GM12874 (cell line): ENCODE results near the gene ADORA2B.

ENCODE experiments used
- TF ChIP-seq, protein P1 (sequence below): IDR thresholded peaks from 2 replicates; pipeline ENCODE4 v1.5.1; 2011; ENCODE audit warnings: low read depth, mild to moderate bottlenecking, control low read depth, low read length, moderate library complexity; ENCODE audit not compliant: insufficient read depth

Gene ADORA2B

DNA sequence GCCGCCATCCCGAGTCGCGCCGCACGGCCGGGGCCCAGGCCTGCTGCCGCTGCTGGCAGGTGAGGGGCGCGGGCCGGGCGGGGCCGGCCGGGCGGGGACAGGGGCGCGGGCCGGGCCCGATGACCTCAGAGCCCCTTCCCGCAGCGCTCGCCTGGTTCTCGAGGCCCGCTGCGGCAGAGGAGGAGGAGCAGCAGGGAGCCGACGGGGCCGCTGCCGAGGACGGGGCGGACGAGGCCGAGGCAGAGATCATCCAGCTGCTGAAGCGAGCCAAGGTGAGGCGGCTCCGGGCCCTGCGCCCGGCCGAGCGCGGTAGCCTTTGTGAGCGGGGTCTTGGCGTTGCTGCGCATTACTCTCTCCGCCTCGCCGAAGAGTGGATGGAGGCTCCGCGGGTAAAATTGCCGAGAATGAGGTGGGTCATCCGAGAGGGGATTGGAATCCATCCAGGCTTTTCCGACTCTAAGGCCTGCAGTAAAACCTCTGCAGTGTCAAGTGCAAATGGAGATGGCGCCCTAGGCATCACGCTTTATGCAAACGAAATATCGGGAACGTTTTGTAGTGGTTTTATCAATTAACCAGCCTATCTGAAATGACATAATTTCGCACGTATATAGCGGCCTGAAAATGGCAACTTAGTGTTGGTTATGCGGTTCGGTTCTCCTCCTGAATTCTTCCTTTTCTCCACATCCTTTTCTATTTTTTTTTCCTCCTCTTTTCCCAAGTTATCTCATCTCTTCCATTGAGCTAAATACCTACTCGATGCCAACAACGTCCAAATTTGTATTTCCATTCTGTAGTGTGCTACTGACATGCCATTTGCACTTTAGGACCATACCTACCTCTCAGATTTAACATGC lies 55.3 kb downstream of the ADORA2B start:
- TF ChIP-seq, protein P1, sequence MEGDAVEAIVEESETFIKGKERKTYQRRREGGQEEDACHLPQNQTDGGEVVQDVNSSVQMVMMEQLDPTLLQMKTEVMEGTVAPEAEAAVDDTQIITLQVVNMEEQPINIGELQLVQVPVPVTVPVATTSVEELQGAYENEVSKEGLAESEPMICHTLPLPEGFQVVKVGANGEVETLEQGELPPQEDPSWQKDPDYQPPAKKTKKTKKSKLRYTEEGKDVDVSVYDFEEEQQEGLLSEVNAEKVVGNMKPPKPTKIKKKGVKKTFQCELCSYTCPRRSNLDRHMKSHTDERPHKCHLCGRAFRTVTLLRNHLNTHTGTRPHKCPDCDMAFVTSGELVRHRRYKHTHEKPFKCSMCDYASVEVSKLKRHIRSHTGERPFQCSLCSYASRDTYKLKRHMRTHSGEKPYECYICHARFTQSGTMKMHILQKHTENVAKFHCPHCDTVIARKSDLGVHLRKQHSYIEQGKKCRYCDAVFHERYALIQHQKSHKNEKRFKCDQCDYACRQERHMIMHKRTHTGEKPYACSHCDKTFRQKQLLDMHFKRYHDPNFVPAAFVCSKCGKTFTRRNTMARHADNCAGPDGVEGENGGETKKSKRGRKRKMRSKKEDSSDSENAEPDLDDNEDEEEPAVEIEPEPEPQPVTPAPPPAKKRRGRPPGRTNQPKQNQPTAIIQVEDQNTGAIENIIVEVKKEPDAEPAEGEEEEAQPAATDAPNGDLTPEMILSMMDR: no peak

DNA sequence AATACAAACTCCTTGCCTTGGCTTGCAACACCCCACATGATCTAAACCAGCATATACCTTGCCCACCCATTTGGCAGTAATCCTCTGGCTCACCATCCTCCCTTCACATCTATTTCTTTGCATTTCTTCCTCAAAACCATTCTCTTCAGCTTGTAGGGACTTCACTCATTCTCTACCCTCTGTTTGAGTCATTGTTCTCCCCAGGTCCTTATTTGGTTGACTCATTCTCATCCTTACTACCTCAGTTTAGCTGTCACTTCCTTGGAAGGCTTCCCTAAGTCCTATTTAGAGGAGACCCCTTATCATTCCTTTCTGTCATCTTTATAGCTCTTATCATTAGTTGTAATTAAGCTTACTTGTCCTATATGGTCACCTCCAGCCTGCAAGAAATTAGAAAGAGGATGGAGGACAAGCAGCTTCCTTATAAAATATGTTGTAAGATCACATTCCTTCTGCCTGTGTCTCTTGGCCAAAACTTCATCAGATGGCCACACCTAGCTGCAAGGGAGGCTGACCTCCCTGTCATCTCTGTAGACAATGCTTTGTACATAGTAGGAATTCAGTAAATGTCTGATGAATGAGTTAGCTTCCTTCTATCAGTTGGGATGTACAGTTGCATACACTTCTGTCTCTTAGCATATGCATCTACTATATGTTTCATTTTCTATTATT lies 56.4 kb downstream of the ADORA2B start:
- TF ChIP-seq, protein P1: no peak

DNA sequence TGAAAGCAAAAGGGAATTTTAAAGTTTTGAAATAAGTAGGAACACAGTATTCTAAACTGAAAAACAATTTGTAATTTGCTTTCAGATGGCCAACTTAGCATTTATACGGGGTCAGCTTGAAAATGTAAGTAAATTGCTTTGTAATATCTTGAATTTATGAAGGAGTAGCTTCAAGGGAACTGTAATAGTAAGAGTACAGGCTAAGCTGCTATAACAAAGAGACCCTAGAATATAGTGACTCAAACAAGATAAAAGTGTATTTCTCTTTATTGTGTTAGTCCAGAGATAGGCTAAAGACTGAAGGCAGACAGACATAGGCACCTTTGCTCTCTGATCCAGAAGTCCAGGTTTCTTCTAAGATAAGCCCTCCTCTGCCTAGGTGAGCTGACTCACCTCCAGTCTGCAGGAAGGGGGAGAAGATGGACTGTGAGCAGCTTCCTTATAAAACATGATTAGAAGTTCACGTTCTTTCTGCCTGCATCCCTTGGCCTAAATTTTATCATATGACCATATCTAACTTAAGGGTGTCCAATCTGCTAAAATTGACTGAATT lies 57.9 kb downstream of the ADORA2B start:
- TF ChIP-seq, protein P1: no peak

DNA sequence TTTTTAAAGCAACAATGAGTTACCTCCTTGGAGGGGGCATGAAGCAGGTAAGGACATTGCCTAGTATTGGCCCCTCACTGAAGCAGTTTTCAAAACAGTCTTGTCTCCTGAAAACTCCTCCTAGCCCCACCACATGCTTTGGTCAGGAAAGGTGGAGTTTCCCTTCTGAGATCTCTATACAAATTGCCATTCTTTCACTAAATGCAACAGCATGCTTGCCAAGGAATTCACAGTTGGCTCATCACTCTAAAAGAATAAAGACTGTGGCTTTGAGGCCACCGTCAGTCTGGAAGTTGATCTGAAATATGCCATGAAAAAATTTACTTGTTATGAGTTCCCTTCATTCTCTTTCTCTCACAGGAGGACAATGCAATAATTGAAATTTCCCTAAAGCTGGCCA lies 58.9 kb downstream of the ADORA2B start:
- TF ChIP-seq, protein P1: no peak

DNA sequence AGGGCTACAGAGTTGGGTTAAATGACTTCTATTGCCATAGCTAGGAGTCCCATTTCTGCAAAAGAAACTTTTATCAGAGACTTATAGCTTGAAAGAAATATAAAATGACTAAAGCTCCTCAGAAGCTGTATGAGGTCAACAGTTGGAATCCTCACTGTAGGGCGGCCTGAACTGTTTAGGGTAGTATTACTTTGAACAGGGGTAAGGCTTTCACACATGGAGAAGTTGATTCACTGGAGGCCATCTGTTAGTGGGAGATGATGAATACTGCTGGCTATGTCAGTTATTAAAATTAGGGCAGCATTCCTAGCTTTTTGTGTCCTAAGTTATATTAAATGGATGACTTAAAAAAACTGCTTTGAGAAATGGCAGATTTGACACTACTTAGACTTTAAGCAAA lies 60.7 kb downstream of the ADORA2B start:
- TF ChIP-seq, protein P1: no peak

DNA sequence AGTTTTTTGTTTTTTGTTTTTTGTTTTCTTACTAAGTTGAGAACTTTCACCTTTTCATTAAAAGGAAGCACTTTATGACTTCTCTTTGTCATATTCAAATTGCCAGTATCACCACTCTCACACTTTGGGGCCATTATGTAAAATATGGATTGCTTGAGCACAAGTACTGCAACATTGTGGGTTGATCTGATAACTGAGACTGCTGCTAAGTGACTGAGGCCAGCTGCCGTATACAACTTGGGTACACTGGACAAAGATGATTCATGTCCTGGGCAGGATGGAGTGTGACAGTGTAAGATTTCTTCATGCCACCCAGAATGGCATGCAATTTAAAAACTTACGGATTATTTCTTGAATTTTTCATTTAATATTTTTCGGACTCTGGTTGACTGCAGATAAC lies 62.5 kb downstream of the ADORA2B start:
- TF ChIP-seq, protein P1: no peak

DNA sequence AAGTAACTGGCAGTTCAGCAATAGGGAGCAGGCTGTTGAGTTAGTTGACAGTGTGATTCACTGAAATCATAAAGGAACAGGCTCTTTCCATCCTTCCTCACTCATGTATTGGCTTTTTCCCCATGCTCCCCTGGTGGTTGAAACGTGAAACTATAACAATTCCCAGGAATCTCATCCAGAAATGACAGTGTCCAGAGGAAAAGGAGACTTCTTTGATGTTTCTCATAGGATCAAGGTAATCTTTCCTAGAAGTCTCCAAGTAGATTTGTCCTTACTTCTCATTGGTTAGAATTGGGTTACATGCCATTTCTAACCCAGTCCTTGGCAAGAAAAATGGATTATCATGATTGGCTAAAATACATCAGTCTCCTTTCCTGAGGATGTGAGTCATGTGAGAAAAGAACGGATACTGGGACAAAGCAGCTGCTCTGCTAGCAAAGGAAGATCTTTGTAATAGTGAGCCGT lies 69.0 kb downstream of the ADORA2B start:
- TF ChIP-seq, protein P1: no peak
